ENCODE data around the gene MMAB. TPM values are rescaled to one million over a fixed set of nuclear protein-coding genes. Genes with fewer than 3 reads are reported as not detected.
"Not testable (repeated sequence)": the region's sequence is repeated elsewhere in the genome, so short reads cannot be mapped to it uniquely, and the experiment has no call there.

MMAB gene
- total RNA-seq, 1 experiment from 2014 or later: 26.6 TPM

DNA sequence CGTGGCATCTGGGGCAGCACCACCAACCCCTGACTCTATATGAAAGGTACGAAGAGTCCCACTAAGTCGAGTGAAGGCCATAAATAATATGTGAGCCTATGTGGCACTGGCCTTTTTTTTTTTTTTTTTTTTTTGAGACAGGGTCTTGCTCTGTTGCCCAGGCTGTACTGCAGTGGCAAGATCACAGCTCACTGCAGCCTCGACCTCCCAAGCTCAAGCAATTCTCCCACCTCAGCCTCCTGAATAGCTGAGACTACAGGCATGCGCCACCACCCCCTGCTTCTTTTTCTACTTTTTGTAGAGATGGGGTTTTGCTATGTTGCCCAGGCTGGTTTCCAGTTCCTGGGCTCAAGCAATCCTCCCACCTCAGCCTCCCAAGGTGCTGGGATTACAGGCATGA is 28.8 kb upstream of the MMAB start:
- not testable (repeated sequence) for DNase-seq (ENCODE audit: low read depth)

- no peak for DNase-seq (ENCODE audit: low read depth)
Measured at GRCh38 chr12:109601557-109601956, 28.3 kb upstream of the MMAB start.

DNA sequence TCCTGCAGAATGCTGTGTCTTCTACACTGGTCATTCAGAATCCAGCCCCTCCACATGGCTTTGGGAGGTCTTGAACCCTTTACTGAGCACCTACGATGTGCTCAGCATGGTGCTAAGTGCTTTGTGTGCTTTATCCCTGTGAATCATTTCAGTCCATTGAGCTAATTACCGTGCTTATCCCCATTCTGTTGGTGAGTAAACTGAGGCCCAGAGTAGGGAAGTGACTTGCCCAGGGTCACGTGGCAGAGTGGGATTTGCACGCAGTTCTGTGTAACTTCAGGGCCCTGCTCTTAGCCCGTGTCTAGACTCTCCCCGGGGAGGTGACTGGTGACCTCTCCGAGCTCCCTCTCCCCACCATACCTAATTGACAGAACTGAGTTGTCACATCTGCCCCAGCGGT is 27.7 kb upstream of the MMAB start:
- no peak for DNase-seq (ENCODE audit: low read depth)

DNA sequence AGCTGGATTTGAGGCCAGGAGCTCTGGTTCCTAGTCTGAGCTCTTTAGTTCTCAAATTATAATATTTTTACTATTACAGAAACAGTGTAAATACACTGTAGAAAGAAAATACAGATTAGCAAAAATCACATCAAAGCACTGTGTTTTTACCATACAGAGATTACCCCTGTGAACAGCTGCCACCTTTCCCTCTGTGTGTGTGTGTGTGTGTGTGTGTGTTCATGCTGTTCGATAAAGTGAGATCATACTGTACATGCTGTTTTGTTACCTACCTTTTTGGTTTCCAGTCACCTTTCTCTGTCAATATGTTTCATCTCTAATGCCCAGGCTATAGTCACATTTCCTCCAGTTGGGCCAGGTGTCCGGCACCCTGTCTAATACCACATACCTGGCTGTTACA is 27.2 kb upstream of the MMAB start:
- no peak for DNase-seq (ENCODE audit: low read depth)

- no peak for DNase-seq (ENCODE audit: low read depth)
Measured at GRCh38 chr12:109599087-109599486, 25.8 kb upstream of the MMAB start.

DNA sequence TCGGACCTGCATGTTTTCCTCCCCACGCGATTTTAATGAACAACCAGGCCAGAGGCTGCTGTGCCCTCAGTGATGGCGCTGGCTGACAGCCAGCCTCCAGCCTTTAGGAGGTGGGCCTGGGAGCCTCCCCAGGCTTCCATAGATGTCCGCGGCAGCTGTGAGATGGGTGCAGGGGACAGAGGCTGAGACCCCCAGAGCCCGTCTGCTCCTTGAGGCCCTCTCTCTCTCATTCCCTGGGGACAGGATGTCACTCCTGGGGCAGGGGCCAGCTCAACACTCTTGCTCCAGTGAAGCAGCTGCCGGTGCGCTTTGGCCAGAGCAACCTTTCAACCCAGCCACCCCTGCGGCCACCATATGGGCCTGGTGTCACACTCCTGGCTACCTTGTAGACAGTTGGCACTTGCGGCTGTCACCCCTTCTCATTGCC is 25.1 kb upstream of the MMAB start:
- no peak for DNase-seq (ENCODE audit: low read depth)

DNA sequence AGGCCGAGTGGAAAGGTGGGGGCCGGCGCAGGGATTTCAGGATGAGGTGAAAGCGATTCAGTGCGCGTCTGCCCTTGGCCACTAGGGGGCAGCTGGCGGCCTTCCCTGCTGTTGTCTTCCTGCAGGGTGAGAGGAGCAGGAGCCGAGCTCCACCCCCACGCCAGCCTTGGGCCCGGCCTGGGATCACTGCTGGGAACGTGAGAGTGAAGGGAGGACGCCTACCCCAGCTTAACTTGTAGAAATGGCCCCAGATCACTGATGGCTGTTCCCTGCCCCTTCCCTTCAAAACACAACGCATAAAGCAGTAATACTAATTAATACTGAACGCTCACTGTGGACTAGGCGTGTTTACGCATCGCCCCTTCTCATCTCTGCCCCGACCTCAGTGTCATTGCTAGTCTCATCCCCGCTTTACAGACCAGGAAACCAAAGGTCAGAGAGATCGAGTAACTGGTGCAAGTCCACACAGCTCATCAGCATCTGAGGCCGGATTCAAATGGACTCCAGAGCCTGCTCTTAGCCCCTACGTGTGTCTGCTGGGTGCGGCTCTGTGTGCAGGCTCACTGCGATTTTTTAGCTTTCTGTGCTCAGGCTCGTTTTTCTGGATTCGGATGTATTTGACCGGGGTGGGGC is 24.6 kb upstream of the MMAB start:
- peak; percentile 65 for DNase-seq (ENCODE audit: low read depth)

DNA sequence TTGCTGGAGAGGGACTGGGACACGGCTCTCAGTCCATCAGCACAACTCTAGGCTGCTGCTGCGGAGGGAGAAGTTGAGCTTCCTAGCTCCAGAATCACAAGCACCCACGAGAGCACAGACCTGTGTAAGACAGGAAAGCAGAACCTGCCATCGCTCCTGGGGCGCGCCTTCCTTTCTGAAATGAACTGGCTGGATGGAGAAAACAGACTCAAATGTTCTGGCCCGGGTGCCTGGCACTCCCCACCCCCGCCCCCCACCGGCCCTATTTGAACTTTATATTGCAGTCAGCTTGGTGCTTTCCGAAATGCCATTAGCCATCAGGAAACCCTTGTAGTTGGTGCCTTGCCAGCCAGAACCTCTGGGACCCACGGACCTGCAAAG is 24.1 kb upstream of the MMAB start:
- DNase-seq (ENCODE audit: low read depth): no peak

GRCh38 chr12:109596418-109597244 is 23.3 kb upstream of the MMAB start:
- DNase-seq (ENCODE audit: low read depth): no peak

- DNase-seq (ENCODE audit: low read depth): no peak
Measured at GRCh38 chr12:109595321-109595902, 22.1 kb upstream of the MMAB start.

- DNase-seq (ENCODE audit: low read depth): no peak
Measured at GRCh38 chr12:109594556-109595317, 21.4 kb upstream of the MMAB start.

DNA sequence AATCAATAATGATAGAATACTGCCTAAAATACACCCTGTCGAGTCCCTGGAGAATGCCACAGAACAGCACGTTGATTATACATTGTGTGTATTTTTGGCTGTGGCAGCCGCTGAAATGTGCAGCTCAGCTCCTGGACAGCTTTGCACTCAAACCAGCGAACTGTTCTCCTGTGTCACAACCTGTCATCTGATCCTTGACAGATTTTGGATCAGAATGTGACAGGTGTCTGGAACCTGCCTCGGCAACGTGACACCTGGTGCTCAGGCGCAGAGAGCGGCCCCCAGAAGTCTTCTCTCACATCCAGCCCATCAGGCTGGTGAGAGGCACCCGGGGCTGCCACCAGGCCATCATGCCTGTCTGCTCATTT is 19.6 kb upstream of the MMAB start:
- DNase-seq (ENCODE audit: low read depth): no peak

GRCh38 chr12:109592195-109592904 is 19.0 kb upstream of the MMAB start:
- no peak for DNase-seq (ENCODE audit: low read depth)

DNA sequence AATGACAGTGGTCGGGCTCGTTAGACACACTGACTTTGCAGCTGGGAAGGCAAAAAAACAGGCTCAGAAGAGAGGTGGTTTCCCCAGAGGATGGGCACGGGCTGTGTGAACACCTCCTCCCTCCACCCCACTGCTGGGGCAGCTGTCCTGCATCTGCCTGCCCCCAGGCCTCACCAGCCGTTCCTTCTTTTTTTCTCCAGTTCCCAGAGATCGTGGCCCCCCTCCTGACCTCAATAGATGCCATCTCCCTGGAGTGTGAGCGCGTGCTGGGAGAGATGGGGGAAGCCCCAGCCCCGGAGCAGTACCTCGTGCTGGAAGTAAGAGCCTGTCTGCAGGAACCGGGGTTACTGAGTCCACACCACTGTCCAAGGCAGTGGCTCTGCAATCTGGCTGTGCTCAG is 17.7 kb upstream of the MMAB start:
- DNase-seq (ENCODE audit: low read depth): no peak

DNA sequence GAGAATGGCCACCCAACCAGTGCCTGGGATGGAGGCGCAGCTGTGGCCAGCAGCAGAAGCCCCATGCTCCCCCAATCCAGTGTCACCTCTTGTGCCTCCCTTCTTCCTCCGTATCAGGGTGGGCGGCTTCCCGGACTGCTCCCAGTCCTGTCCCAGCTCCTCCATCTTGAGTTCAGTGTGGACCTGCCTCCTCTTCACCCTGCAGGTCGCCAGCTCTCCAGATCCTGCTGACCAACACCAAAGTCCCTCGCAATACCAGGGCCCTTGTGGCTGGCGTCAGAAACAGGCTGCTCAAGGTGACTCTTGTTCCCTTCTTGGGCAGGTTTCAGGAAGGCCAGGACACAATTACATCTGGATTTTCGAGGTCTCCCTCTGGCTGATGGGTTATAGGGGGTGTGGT is 17.3 kb upstream of the MMAB start:
- DNase-seq (ENCODE audit: low read depth): no peak

DNA sequence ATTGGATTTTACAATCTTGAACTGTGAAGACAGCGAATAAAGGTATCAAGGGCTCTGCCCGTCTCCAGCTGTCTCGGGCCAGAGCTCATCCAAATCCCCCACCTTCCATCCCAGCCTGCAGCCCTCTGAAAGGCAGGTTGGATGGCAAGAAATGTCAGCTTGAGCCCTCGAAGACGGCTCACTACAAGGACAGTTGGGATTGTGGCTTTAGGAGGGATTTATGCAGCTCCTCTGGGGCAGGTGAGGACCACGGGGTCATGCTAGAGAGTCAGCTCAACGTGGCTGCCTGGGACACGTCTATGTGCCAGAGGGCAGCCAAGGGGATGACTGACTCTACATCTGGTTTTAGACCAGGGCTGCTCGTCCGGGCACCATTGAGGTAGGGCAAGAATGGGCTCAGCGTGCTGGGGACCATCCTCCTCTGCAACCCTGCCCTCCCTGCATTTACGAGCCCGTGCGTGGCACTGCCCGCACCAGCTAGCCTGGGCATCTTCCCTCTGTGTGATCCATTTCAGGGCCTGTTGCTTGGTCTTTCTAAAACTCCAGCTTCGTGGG is 16.5 kb upstream of the MMAB start:
- no peak for DNase-seq (ENCODE audit: low read depth)

GRCh38 chr12:109589240-109589590 is 15.9 kb upstream of the MMAB start:
- no peak for DNase-seq (ENCODE audit: low read depth)

- no peak for DNase-seq (ENCODE audit: low read depth)
Measured at GRCh38 chr12:109588461-109589239, 15.3 kb upstream of the MMAB start.

DNA sequence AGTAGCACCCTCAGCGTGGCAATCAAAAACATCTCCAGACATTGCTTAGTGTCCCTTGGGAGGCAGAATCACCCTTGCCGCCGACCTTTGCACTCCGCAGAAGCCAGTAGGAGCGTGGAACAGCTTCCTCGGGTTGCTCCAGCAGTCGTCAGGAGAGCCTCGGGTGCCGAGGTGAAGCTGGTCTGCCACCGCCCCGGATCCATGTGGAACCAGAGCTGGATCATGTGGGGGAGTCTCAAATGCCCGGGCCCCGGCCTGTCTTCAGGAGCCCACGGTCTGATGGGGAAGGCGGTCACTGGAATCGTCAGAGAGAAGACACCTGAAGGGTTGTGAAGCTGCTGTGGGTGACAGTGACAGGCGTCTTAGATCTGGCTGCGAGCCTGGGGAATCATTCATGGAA is 14.6 kb upstream of the MMAB start:
- DNase-seq (ENCODE audit: low read depth): no peak
